Activated CD4-positive, alpha-beta T cell treated with anti-CD3 and anti-CD28 coated beads, Interleukin-2, amount 50 U/mL, for 48 hours (primary cell): ENCODE results near the gene USE1.

Experiments
- DNase-seq, 2 experiments: peaks; one replicate each; pipeline ENCODE4 v3.0.0-alpha.2; 2020

Gene USE1

GRCh38 chr19:17205237-17206140, 9.7 kb upstream of the USE1 start:
- DNase-seq: peak; percentile 66 to 72

GRCh38 chr19:17206736-17207581, 8.2 kb upstream of the USE1 start:
- DNase-seq: no peak

GRCh38 chr19:17209126-17210036, 5.8 kb upstream of the USE1 start:
- DNase-seq: peak; percentile 62 to 69

GRCh38 chr19:17210296-17210695, 4.9 kb upstream of the USE1 start:
- no peak for DNase-seq

- no peak for DNase-seq
These were observed 3.4 kb upstream of the USE1 start for GRCh38 chr19:17211547-17212446.

GRCh38 chr19:17213334-17213733, 1.8 kb upstream of the USE1 start:
- no peak for DNase-seq

- DNase-seq: peak in 1 of 2 experiments; percentile 13
These were observed 540 bp upstream of the USE1 start for GRCh38 chr19:17214508-17215126.

GRCh38 chr19:17216058-17216670, 1.0 kb downstream of the USE1 start:
- DNase-seq: no peak

GRCh38 chr19:17219286-17219685, 4.1 kb downstream of the USE1 start:
- no peak for DNase-seq

- no peak for DNase-seq
These were observed 5.1 kb downstream of the USE1 start for GRCh38 chr19:17220207-17220758.

- DNase-seq: no peak
These were observed 9.9 kb downstream of the USE1 start for GRCh38 chr19:17225053-17225452.

GRCh38 chr19:17226002-17226933, 11.1 kb downstream of the USE1 start, which contains the start of gene OCEL1:
Gene OCEL1, plus strand, starts transcription at chr19:17226226. Its CDS starts 22 bp downstream, at chr19:17226248.
- DNase-seq: peak; percentile 97 to 98

GRCh38 chr19:17227798-17228367, 12.7 kb downstream of the USE1 start:
- DNase-seq: no peak

- DNase-seq: no peak
These were observed 14.7 kb downstream of the USE1 start for GRCh38 chr19:17229890-17230289.

- DNase-seq: no peak
These were observed 17.1 kb downstream of the USE1 start for GRCh38 chr19:17232258-17232657.

GRCh38 chr19:17234911-17235299, 19.7 kb downstream of the USE1 start:
- peak; percentile 76 to 83 for DNase-seq

GRCh38 chr19:17235300-17235970, 20.3 kb downstream of the USE1 start:
- peak; percentile 69 to 72 for DNase-seq
